ENCODE measurements around the gene TEX29. TPM values are rescaled to one million over a fixed set of nuclear protein-coding genes. Genes with fewer than 3 reads are reported as not detected.

The TEX29 gene
- total and polyA plus RNA-seq, 2 of the 4 experiments (the other 2 are of a cell fraction) = 0.46 TPM; not detected in 1

DNA sequence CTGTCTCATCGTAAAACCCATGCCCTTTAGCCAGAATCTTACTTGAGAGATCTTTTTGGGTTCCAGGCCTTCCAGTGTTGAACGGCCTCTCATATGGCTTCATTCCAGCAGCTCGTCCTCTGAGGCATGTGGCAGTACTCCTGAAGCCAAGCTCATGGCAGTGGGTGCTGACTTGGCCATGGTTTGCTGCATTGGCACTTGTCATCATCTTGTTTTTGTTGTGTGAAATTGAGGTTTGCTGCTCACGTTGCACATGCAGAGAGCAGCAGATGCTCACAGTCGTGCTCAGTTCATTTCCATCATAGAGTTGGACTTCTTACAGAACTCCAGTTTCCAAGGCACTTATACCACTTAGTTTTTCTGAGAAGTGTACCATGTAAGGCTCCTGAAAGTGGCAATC is 14.9 kb downstream of the TEX29 start (continued):
- no peak for TF ChIP-seq CEBPB (IDR thresholded peaks at IDR 0.05; ENCODE audit: low read depth, low read length)
- no peak for TF ChIP-seq RFX5 (IDR thresholded peaks at IDR 0.05; ENCODE audit: low read depth, low read length)

DNA sequence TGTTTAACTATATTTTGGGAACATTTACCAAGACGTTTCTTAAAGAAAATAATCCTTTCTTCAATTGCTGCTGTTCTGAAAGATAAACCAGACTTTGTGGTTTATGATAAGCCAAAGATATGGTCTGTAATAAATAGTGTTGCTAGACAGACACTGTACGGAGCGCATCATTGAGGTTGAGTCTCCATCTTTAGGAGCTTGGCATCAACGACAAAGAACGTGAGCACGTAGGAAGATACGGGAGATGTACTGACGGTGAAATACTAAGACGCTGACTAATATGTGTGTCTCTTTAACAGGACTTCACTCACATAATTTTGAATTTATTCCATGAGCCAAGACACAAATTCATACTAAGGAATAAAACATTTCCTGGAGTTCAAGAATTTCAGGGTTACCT is 16.2 kb downstream of the TEX29 start:
- H3K4me3 ChIP-seq (ENCODE audit: insufficient read depth, low read depth, low read length) = no peak overlapping the region
- no peak overlapping the region for H3K9ac ChIP-seq (ENCODE audit: low read depth, low read length)
- POLR2A ChIA-PET (ENCODE audit: unreplicated experiment) = no interaction called here
- H3K36me3 ChIP-seq (ENCODE audit: control insufficient read depth, insufficient read depth, low read length) = no peaks in the 10 kb centered on the region
- intact Hi-C loops (cut with micrococcal nuclease) (no loop called here), dilution Hi-C loops (cut with HindIII; ENCODE audit: low sequenced_read_pairs, unreplicated experiment) (no loop called here), in situ Hi-C loops (cut with MboI; ENCODE audit: low sequenced_read_pairs) (no loop called here)
- no peak overlapping the region for H3K23ac ChIP-seq (ENCODE audit: low read depth, low read length)
- no peak overlapping the region for H2AFZ ChIP-seq (replicated peaks; ENCODE audit: low read length, poor library complexity)
- H3K4ac ChIP-seq (ENCODE audit: low read depth, low read length) = peak overlapping the region; percentile 24; the same call in 1 of the 2 replicates
- peak overlapping the region in 1 of 2 experiments; percentile 0; a peak in 1 of 4 replicates for H4K8ac ChIP-seq (ENCODE audit: low read depth in 2 of 2, low read length in 2 of 2)
- no peak overlapping the region for H4K91ac ChIP-seq (ENCODE audit: insufficient read depth, low read depth, low read length)
- peaks cover 4% of the 10 kb centered on the region; the same call in 1 of the 2 replicates for H3K9me1 ChIP-seq (ENCODE audit: insufficient read depth, low read length)
- H2AK5ac ChIP-seq (ENCODE audit: low read depth, low read length) = peak overlapping the region; percentile 73; the same call in 1 of the 2 replicates
- ATAC-seq (ENCODE audit: low read depth) = no peak; the same call in 1 of the 2 replicates
- H3K56ac ChIP-seq (ENCODE audit: extremely low read depth, insufficient read depth, low read length) = no peak overlapping the region
- CTCF ChIA-PET = no interaction called here
- peak; percentile 49 for DNase-seq
- H3K4me1 ChIP-seq (ENCODE audit: control insufficient read depth, insufficient read depth, low read length) = peaks cover 8% of the 10 kb centered on the region
- peak overlapping the region; percentile 10 for H2BK5ac ChIP-seq (ENCODE audit: low read depth, low read length, poor library complexity, severe bottlenecking)
- no peak overlapping the region for H3K27ac ChIP-seq (ENCODE audit: insufficient read depth, low read length)
- H2BK15ac ChIP-seq (ENCODE audit: low read depth, low read length) = no peak overlapping the region; the same call in 2 of the 3 replicates
- no TSS peak for BruUV-seq (replicated peaks)
- no peak overlapping the region for H3K18ac ChIP-seq (ENCODE audit: low read depth, low read length)
- H3K14ac ChIP-seq (replicated peaks; ENCODE audit: low read depth, low read length) = no peak overlapping the region
- H2BK20ac ChIP-seq (ENCODE audit: low read depth, low read length) = 0 out of 2 replicates have a peak overlapping the region, but pooled peaks have one; percentile 27
- H2BK120ac ChIP-seq (ENCODE audit: low read depth, low read length) = peak overlapping the region; percentile 47; the same call in 1 of the 2 replicates
- no peak overlapping the region for H2AK9ac ChIP-seq (replicated peaks; ENCODE audit: low read depth, low read length, poor library complexity)
- H4K20me1 ChIP-seq (ENCODE audit: insufficient read depth, low read length) = no peaks in the 10 kb centered on the region
- no peak overlapping the region for H4K5ac ChIP-seq (ENCODE audit: low read depth, low read length)
- no peaks in the 10 kb centered on the region for H3K79me1 ChIP-seq (ENCODE audit: low read depth in 1 of 2, low read length in 2 of 2)
- WGBS, 2 experiments (ENCODE audit: extremely low coverage in 2 of 2, insufficient read length in 1 of 2) = 95% methylated on average over 4 of the region's 9 CpGs; no CpG with 5 or more reads in 1 of the 2 experiments
- 0 out of 2 replicates have a peak, but pooled peaks cover 2% of the 10 kb centered on the region for H3K27me3 ChIP-seq (ENCODE audit: control insufficient read depth, insufficient read depth, low read length)
- peaks cover 3% of the 10 kb centered on the region for H3K9me3 ChIP-seq (ENCODE audit: control insufficient read depth, insufficient read depth, low read length)
- H3K4me2 ChIP-seq (ENCODE audit: low read depth, low read length) = no peak overlapping the region
- no peak for TF ChIP-seq BHLHE40 (IDR thresholded peaks at IDR 0.05; ENCODE audit: low read depth, low read length)
- no peak for TF ChIP-seq RCOR1 (IDR thresholded peaks at IDR 0.05; ENCODE audit: insufficient replicate concordance, low read length)
- TF ChIP-seq, protein P1, sequence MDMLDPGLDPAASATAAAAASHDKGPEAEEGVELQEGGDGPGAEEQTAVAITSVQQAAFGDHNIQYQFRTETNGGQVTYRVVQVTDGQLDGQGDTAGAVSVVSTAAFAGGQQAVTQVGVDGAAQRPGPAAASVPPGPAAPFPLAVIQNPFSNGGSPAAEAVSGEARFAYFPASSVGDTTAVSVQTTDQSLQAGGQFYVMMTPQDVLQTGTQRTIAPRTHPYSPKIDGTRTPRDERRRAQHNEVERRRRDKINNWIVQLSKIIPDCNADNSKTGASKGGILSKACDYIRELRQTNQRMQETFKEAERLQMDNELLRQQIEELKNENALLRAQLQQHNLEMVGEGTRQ (IDR thresholded peaks at IDR 0.05; ENCODE audit: low read depth, low read length) = no peak
- no peak for TF ChIP-seq MAZ (IDR thresholded peaks at IDR 0.05; ENCODE audit: borderline replicate concordance, low read depth, low read length)
- TF ChIP-seq, protein P2, sequence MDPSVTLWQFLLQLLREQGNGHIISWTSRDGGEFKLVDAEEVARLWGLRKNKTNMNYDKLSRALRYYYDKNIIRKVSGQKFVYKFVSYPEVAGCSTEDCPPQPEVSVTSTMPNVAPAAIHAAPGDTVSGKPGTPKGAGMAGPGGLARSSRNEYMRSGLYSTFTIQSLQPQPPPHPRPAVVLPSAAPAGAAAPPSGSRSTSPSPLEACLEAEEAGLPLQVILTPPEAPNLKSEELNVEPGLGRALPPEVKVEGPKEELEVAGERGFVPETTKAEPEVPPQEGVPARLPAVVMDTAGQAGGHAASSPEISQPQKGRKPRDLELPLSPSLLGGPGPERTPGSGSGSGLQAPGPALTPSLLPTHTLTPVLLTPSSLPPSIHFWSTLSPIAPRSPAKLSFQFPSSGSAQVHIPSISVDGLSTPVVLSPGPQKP (IDR thresholded peaks at IDR 0.05; ENCODE audit: borderline replicate concordance, low read depth, low read length) = no peak
- no peak for TF ChIP-seq CHD1 (IDR thresholded peaks at IDR 0.05; ENCODE audit: low read depth, low read length)
- TF ChIP-seq SMC3 (IDR thresholded peaks at IDR 0.05; ENCODE audit: low read depth, low read length) = no peak
- TF ChIP-seq FOS (IDR thresholded peaks at IDR 0.05; ENCODE audit: low read depth, low read length) = no peak
- TF ChIP-seq, protein P3, sequence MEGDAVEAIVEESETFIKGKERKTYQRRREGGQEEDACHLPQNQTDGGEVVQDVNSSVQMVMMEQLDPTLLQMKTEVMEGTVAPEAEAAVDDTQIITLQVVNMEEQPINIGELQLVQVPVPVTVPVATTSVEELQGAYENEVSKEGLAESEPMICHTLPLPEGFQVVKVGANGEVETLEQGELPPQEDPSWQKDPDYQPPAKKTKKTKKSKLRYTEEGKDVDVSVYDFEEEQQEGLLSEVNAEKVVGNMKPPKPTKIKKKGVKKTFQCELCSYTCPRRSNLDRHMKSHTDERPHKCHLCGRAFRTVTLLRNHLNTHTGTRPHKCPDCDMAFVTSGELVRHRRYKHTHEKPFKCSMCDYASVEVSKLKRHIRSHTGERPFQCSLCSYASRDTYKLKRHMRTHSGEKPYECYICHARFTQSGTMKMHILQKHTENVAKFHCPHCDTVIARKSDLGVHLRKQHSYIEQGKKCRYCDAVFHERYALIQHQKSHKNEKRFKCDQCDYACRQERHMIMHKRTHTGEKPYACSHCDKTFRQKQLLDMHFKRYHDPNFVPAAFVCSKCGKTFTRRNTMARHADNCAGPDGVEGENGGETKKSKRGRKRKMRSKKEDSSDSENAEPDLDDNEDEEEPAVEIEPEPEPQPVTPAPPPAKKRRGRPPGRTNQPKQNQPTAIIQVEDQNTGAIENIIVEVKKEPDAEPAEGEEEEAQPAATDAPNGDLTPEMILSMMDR (conservative IDR thresholded peaks at IDR 0.05; ENCODE audit: low read depth, low read length) = no peak
- no peak for TF ChIP-seq POLR2A (IDR thresholded peaks at IDR 0.05; ENCODE audit: low read depth, low read length)
- TF ChIP-seq CEBPB (IDR thresholded peaks at IDR 0.05; ENCODE audit: low read depth, low read length) = no peak
- no peak for TF ChIP-seq MAFK (IDR thresholded peaks at IDR 0.05; ENCODE audit: low read depth, low read length)
- TF ChIP-seq MXI1 (IDR thresholded peaks at IDR 0.05; ENCODE audit: borderline replicate concordance, low read depth, low read length) = no peak

Measured in IMR-90 (cell line).